Sciatic nerve (tissue), 2 donors: Measurements from ENCODE around the gene ZFPM1. TPM values are rescaled to one million over a fixed set of nuclear protein-coding genes. Genes with fewer than 3 reads are reported as not detected.
"Not testable (repeated sequence)": the region's sequence is repeated elsewhere in the genome, so short reads cannot be mapped to it uniquely, and the experiment has no call there.

Source experiments
- ATAC-seq: fragments of 200-7000 bp; cut with Tn5 transposase; one replicate; pipeline ENCODE4 v1.9.1; 2020; ENCODE audit warnings: mild to moderate bottlenecking, moderate library complexity
- DNase-seq: peaks from one replicate; pipeline ENCODE4 v3.0.0-alpha.2; 2020; ENCODE audit warnings: low spot score
- intact Hi-C: fragments of 100-400 bp; cut with DNase I; formaldehyde crosslinking; loops from one replicate; pipeline ENCODE4 v1.14.2; 2022
- total RNA-seq: library from RNA; stranded (reverse); fragmentation: NEBNext Ultra II Directional; extraction: Animal tissue kit (Norgen Biotek cat#: 25700); gene quantifications from one replicate; pipeline ENCODE4 v1.2.1, GENCODE V29; 2021
- donor health status: DM: no; HTN: no; CAD: no.
- donor health status: DM: no; HTN: no; CAD: no.

ZFPM1 gene
- total RNA-seq, 1 donor from 2014 or later, result 3.9 TPM

- intact Hi-C loops, result no loop called here
- DNase-seq (no peak), ATAC-seq (no peak)
Measured at GRCh38 chr16:88515925-88516594, 63.0 kb downstream of the ZFPM1 start.

GRCh38 chr16:88516601-88517061 is 63.6 kb downstream of the ZFPM1 start:
- intact Hi-C loops, result no loop called here
- DNase-seq (no peak), ATAC-seq (no peak)

DNA sequence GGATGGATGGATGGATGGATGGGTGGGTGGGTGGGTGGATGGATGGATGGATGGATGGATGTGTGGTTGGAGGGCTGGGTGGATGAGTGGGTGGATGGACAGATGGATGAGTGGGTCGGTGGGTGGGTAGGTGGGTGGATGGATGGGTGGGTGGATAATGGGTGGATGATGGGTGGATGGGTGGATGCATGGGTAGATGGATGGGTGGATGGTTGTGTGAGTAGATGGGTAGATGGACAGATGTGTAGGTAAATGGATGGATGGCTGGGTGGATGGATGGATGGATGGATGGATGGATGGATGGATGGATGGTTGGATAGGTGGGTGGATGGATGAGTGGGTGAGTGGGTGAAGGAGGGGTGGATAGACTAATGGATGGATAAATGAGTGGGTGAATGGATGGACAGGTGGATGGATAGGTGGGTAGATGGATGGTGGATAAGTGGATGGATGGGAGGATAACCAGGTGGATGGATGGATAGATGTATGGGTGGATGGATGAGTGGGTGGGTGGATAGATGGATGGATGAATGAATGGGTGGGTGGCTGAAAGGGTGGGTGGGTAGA is 64.2 kb downstream of the ZFPM1 start:
- DNase-seq, ATAC-seq, intact Hi-C loops: not testable (repeated sequence)

DNA sequence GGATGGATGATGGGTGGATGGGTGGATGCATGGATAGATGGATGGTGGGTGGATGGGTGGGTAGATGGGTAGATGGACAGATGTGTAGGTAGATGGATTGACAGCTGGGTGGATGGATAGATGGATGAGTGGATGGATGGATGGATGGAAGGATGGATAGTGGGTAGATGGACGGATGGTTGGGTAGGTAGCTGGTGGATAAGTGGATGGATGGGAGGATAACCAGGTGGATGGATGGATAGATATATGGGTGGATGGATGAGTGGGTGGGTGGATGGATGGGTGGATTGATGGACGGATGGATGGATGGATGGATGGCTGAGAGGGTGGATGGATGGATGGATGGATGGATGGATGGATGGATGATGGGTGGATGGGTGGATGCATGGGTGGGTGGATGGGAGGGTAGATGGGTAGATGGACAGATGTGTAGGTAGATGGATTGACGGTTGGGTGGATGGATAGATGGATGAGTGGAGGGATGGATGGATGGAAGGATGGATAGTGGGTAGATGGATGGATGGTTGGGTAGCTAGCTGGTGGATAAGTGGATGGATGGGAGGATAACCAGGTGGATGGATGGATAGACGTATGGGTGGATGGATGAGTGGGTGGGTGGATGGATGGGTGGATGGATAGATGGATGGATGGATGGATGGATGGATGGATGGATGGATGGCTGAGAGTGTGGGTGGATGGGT is 65.5 kb downstream of the ZFPM1 start:
- intact Hi-C loops, DNase-seq, ATAC-seq: not testable (repeated sequence)

DNA sequence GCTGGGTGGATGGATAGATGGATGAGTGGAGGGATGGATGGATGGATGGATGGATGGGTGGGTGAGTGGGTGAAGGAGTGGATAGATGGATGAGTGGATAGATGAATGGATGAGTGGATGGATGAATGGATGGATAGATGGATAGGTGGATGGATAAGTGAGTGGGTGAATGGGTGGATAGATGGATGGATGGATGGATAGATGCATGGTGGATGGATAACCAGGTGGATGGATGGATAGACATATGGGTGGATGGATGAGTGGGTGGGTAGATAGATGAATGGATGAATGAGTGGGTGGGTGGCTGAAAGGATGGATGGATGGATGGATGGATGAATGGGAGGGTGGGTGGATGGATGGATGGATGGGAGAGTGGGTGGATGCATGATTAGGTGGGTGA is 66.2 kb downstream of the ZFPM1 start:
- intact Hi-C loops, result no loop called here
- no peak for ATAC-seq

DNA sequence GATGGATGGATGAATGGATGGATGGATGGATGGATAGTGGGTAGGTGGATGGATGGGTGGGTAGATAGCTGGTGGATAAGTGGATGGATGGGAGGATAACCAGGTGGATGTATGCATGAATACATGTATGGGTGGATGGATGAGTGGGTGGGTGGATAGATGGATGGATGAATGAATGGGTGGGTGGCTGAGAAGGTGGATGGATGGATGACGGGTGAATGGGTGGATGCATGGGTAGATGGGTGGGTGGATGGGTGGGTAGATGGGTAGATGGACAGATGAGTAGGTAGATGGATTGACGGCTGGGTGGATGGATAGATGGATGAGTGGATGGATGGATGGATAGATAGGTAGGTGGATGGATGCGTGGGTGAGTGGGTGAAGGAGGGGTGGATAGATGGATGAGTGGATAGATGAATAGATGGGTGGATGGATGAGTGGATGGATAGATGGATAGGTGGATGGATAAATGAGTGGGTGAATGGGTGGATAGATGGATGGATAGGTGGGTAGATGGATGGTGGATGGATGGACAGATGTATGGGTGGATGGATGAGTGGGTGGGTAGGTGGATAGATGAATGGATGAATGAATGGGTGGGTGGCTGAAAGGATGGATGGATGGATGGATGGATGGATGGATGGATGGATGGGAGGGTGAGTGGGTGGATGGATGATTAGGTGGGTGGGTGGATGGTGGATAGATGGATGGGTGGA is 67.0 kb downstream of the ZFPM1 start:
- ATAC-seq (no peak), DNase-seq (no peak)
- intact Hi-C loops, result no loop called here

More for the DNA sequence above, 66.2 kb downstream of the ZFPM1 start:
- DNase-seq, result no peak

GRCh38 chr16:88521674-88522073 is 68.6 kb downstream of the ZFPM1 start:
- intact Hi-C loops, result no loop called here
- DNase-seq, result no peak
- ATAC-seq, result no peak

GRCh38 chr16:88522276-88522949 is 69.3 kb downstream of the ZFPM1 start:
- intact Hi-C loops, result no loop called here
- no peak for ATAC-seq

GRCh38 chr16:88523309-88524161 is 70.5 kb downstream of the ZFPM1 start:
- ATAC-seq, result no peak
- DNase-seq, result no peak
- intact Hi-C loops, result no loop called here

More at GRCh38 chr16:88522276-88522949, 69.3 kb downstream of the ZFPM1 start:
- no peak for DNase-seq

GRCh38 chr16:88524274-88524972 is 71.3 kb downstream of the ZFPM1 start:
- no peak for DNase-seq
- intact Hi-C loops, result no loop called here
- no peak for ATAC-seq

DNA sequence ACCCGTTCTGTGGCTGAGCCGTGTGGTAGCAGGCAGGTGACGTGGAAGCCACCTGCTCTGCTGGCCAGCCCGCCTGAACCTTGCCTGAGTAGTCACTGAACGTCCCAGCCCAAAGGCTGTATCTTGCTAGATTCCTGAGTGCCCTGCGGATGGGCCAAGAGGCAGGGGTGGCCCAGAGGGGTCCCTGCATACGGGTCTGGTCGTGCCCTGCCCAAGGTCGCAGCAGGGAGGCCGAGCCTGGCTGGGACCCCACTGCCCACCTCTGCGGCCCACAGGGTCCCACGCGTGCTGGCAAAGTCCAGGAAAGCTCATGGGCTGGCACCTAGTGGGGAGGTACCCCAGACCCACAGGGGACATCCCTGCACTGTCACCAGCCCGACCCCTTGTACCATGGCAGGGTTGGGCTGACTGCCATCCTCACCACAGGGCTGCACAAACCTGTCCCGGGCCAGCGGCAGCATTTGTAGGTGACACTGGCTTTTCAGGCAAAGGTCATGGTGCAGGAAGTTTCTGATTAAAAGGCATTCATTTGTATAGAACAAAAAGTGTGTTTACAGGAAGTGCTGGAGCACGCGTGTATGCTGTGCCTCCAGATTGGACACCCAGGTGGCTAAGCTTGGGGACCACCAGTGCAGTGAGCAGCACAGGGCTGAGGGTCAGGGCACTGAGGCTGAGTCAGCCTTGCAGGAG is 72.0 kb downstream of the ZFPM1 start:
- DNase-seq (no peak), ATAC-seq (peak; percentile 4)
- intact Hi-C loops, result no loop called here

DNA sequence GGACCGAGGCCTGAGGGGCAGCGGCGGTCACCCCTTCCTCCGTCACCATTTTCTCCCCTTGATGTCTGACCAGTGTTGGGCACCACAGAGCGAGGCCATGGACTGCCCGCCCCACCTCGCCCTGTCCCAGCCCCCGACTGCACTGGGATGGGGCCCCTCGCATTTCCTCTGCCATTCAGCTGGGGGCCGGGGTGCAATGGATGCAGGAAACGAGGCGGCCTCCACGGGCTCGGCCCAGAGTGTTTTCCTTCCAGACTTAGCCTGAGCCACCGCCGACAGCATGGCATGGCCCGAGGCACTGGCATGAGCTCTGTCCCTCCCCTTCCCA is 72.5 kb downstream of the ZFPM1 start:
- no peak for DNase-seq
- ATAC-seq, result no peak
- intact Hi-C loops, result no loop called here

DNA sequence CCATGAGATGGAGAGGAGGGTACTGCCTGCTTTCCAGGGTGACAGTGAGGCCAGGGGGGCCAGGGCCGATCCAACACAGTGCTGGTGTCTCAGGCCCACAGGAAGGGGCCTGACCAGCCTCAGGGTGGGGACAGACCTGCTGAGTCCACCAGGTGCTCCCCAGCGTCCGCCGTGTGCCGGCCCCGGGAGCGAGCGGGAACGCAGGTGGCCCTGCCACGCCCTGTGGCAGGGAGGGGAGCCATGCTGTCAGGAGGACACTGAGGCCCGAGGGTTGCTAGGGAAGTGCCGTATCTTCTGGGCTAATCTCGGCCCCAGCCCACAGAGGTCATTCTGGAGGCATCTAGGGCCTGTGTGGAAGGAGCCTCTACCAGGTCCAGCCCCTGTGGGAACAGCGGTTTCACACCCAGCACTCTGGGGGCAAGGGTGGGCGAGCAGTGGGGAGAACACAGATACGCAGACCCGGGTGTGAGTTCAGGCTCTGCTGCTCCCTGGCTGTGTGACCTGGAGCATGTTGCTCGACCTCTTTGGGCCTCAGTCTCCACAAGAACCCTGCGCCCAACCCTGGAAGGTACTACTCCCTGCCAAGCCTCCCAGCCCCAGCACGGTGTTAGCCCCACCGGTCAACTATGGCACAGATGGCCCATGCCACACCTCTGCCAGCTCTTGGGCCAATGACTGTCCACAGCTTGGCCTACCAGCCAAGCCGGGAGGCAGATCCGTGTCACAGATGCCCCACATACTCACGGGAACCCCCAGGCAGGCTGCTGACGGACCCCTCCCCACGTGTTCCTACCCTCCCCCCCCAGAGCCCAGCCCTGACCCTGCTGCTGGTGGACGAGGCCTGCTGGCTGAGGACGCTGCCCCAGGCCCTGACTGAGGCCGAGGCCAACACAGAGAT is 73.2 kb downstream of the ZFPM1 start:
- DNase-seq, result no peak
- ATAC-seq, result peak; percentile 4
- intact Hi-C loops, result no loop called here

- peak; percentile 45 for ATAC-seq
- intact Hi-C loops, result no loop called here
Measured at GRCh38 chr16:88526906-88527185, 73.8 kb downstream of the ZFPM1 start.

GRCh38 chr16:88527186-88527936 is 74.3 kb downstream of the ZFPM1 start:
- ATAC-seq (peak; percentile 53), DNase-seq (no peak)
- intact Hi-C loops, result no loop called here

More at GRCh38 chr16:88526906-88527185, 73.8 kb downstream of the ZFPM1 start:
- DNase-seq, result no peak
